Endothelial cell of umbilical vein (primary cell): ENCODE data around the gene P2RX1. TPM values are rescaled to one million over a fixed set of nuclear protein-coding genes. Genes with fewer than 3 reads are reported as not detected.

Source experiments
- BruUV-seq: library from RNA; stranded (reverse); fragments of 400-500 nt; replicated peaks from 2 replicates; lab custom pipeline; 2021; lab: Mats Ljungman, UMichigan
- CTCF ChIA-PET: fragments of 300-600, 350-600 bp; sonication (Branson Sonifier 250); formaldehyde crosslinking; loops from one replicate; lab custom pipeline; 2021; ENCODE audit warnings: antibody characterized with exemption, inconsistent platforms; lab: Charles Lee
- POLR2A ChIA-PET: fragments of 300-600, 350-600 bp; sonication (Branson Sonifier 250); formaldehyde crosslinking; loops from one replicate; lab custom pipeline; 2021; ENCODE audit warnings: antibody characterized with exemption, inconsistent platforms; lab: Charles Lee
- DNase-seq: peaks from one replicate; pipeline ENCODE4 v3.0.0-alpha.2; 2011; ENCODE audit warnings: low read depth, low spot score
- FAIRE-seq: peaks from 2 replicates; lab custom pipeline; 2011; peaks lifted over from hg19 to GRCh38; lab: Jason Lieb, UNC
- H2AFZ ChIP-seq: 2 replicates; pipeline ENCODE4 v1.6.0; 2012; ENCODE audit warnings: low read depth, low read length, control low read depth, inconsistent platforms
- H3K27ac ChIP-seq: 2 replicates; pipeline ENCODE4 v1.5.1; 2011; ENCODE audit warnings: low read depth, mild to moderate bottlenecking, control low read depth, low read length, moderate library complexity; ENCODE audit not compliant: insufficient read depth
- H3K27me3 ChIP-seq, 2 experiments: 2 replicates each; pipeline versions ENCODE4 v1.6.0 to v1.6.1; 2011; ENCODE audit warnings: low read length in 2 of 2, mixed read lengths in 1 of 2; ENCODE audit not compliant: control insufficient read depth in 2 of 2, insufficient read depth in 2 of 2
- H3K36me3 ChIP-seq, 2 experiments: 2 replicates in 1 of 2; 3 replicates in 1 of 2; pipeline ENCODE4 v1.5.1; 2011; ENCODE audit warnings: low read length in 2 of 2, mild to moderate bottlenecking in 1 of 2, moderate library complexity in 1 of 2; ENCODE audit not compliant: control insufficient read depth in 2 of 2, insufficient read depth in 2 of 2; ENCODE audit errors: extremely low read depth in 1 of 2
- H3K4me1 ChIP-seq: 3 replicates; pipeline ENCODE4 v1.5.1; 2011; ENCODE audit warnings: mild to moderate bottlenecking, low read length; ENCODE audit not compliant: control insufficient read depth, insufficient read depth; ENCODE audit errors: extremely low read depth
- H3K4me2 ChIP-seq: 2 replicates; pipeline ENCODE4 v1.6.1; 2011; ENCODE audit warnings: low read length, control low read depth, mixed read lengths; ENCODE audit not compliant: insufficient read depth
- H3K4me3 ChIP-seq, 3 experiments: fragments of 200-600 bp in 1 of 3; sonication (generic), shearing (Covaris generic) in 1 of 3; replicated peaks in 1 of 3; 2 replicates each; pipeline ENCODE4 v1.5.1; 2011 to 2016; ENCODE audit warnings: control low read depth in 3 of 3, low read length in 3 of 3, mild to moderate bottlenecking in 2 of 3, inconsistent platforms in 1 of 3, low read depth in 1 of 3, moderate library complexity in 1 of 3; ENCODE audit not compliant: insufficient read depth in 1 of 3
- H3K79me2 ChIP-seq: 2 replicates; pipeline ENCODE4 v1.6.0; 2012; ENCODE audit warnings: low read length, inconsistent platforms; ENCODE audit not compliant: control insufficient read depth, insufficient read depth
- H3K9ac ChIP-seq: replicated peaks from 2 replicates; pipeline ENCODE3; 2011; ENCODE audit warnings: low read length, control low read depth; ENCODE audit not compliant: insufficient read depth; ENCODE audit errors: extremely low read depth
- H3K9me1 ChIP-seq: replicated peaks from 3 replicates; pipeline ENCODE4 v1.6.0; 2011; ENCODE audit warnings: mild to moderate bottlenecking, low read length; ENCODE audit not compliant: control insufficient read depth, insufficient read depth; ENCODE audit errors: extremely low read depth
- H3K9me3 ChIP-seq: replicated peaks from 2 replicates; pipeline ENCODE4 v1.5.1; 2012; ENCODE audit warnings: low read length, inconsistent platforms; ENCODE audit not compliant: control insufficient read depth, insufficient read depth
- H4K20me1 ChIP-seq: replicated peaks from 2 replicates; pipeline ENCODE3; 2011; ENCODE audit warnings: mild to moderate bottlenecking, low read length; ENCODE audit not compliant: control insufficient read depth, insufficient read depth; ENCODE audit errors: extremely low read depth
- EZH2 ChIP-seq: IDR thresholded peaks from 2 replicates; pipeline ENCODE4 v1.6.1; 2012; ENCODE audit warnings: borderline replicate concordance, low read depth, mild to moderate bottlenecking, moderate library complexity, low read length, inconsistent platforms; ENCODE audit not compliant: severe bottlenecking
- FOS ChIP-seq: IDR thresholded peaks from 2 replicates; pipeline ENCODE4 v1.6.1; 2011; ENCODE audit warnings: mild to moderate bottlenecking, low read length, moderate library complexity, borderline replicate concordance; ENCODE audit not compliant: insufficient read depth
- GATA2 ChIP-seq: IDR thresholded peaks from 2 replicates; pipeline ENCODE4 v1.7.0; 2011; ENCODE audit warnings: low read depth, mild to moderate bottlenecking, moderate library complexity, mixed read lengths, low read length; ENCODE audit not compliant: insufficient read length, insufficient read depth
- JUN ChIP-seq: IDR thresholded peaks from 2 replicates; pipeline ENCODE4 v1.6.1; 2011; ENCODE audit warnings: borderline replicate concordance, low read depth; ENCODE audit not compliant: insufficient read length, insufficient read depth
- MYC ChIP-seq: IDR thresholded peaks from one replicate; pipeline ENCODE4 v1.6.1; 2011; ENCODE audit warnings: mild to moderate bottlenecking, low read depth, low read length
- POLR2A ChIP-seq: IDR thresholded peaks from 2 replicates; pipeline ENCODE4 v1.6.1; 2012; ENCODE audit warnings: low read depth, mild to moderate bottlenecking, control low read depth, low read length
- POLR2AphosphoS5 ChIP-seq: IDR thresholded peaks from 2 replicates; pipeline ENCODE4 v1.6.1; 2012; ENCODE audit warnings: low read depth, mild to moderate bottlenecking, control low read depth, low read length, moderate library complexity; ENCODE audit not compliant: insufficient read depth
- dilution Hi-C: fragments of 300-500 bp; cut with MboI; formaldehyde crosslinking; loops from one replicate; pipeline ENCODE4 v1.15.0; 2019; ENCODE audit warnings: low sequenced_read_pairs; ENCODE audit not compliant: extremely low pct_ligation_motif_present
- intact Hi-C: fragments of 100-400 bp; cut with micrococcal nuclease; formaldehyde crosslinking; loops from one replicate; pipeline ENCODE4 v1.10.0; 2022
- polyA plus RNA-seq, 4 experiments: library from polyadenylated mRNA; depleted of rRNA in 3 of 4; stranded (reverse) in 3 of 4; unstranded in 1 of 4; fragments of >200 nt; gene quantifications; 2 replicates each; pipeline versions ENCODE4 v1.2.1 to v1.2.3, GENCODE V29; 2011 to 2012; ENCODE audit warnings: missing spikeins in 1 of 4
- total RNA-seq: library from RNA; stranded (reverse); gene quantifications from 2 replicates; pipeline ENCODE4 v1.2.3, GENCODE V29; 2021
- TF ChIP-seq, protein P1 (sequence below): IDR thresholded peaks from 2 replicates; pipeline ENCODE4 v1.6.1; 2011; ENCODE audit not compliant: insufficient read depth, insufficient read length
- TF ChIP-seq, protein P2 (sequence below), 2 donors: IDR thresholded peaks; 1 replicate in 1 of 2; 2 replicates in 1 of 2; pipeline ENCODE4 v1.5.1; 2011; ENCODE audit warnings: low read length in 2 of 2, mild to moderate bottlenecking in 2 of 2, moderate library complexity in 2 of 2, control low read depth in 1 of 2, inconsistent platforms in 1 of 2, low read depth in 1 of 2; ENCODE audit not compliant: insufficient read depth in 1 of 2; ENCODE audit errors: extremely low read depth in 1 of 2

P2RX1 gene
- total and polyA plus RNA-seq, 2 donors (not counting 3 experiments of a cell fraction or from before 2014, with no cell fraction given), result not detected

GRCh38 chr17:3950584-3950983, 34.3 kb upstream of the P2RX1 start:
- H3K27ac ChIP-seq, result no peak overlapping the region
- H3K9me1 ChIP-seq, result no peaks in the 10 kb centered on the region
- H3K79me2 ChIP-seq, result no peaks in the 10 kb centered on the region
- no peaks in the 10 kb centered on the region for H3K4me1 ChIP-seq
- no peak overlapping the region for H3K9ac ChIP-seq
- H3K27me3 ChIP-seq, result no peaks in the 10 kb centered on the region
- no peaks in the 10 kb centered on the region for H4K20me1 ChIP-seq
- FAIRE-seq (no peak), DNase-seq (no peak)
- no peak overlapping the region for H2AFZ ChIP-seq
- H3K36me3 ChIP-seq, result no peaks in the 10 kb centered on the region
- POLR2A ChIA-PET, result no interaction called here
- no peaks in the 10 kb centered on the region for H3K9me3 ChIP-seq
- no peak overlapping the region for H3K4me3 ChIP-seq
- dilution Hi-C loops, result no loop called here
- BruUV-seq, result no TSS peak
- intact Hi-C loops, result no loop called here
- no peak overlapping the region for H3K4me2 ChIP-seq
- CTCF ChIA-PET, result interaction anchor here (3.6 kb wide), 1 partner anchor 15 kb away, joined by 24 read pairs; no protein-coding TSS in a partner anchor
- TF ChIP-seq, protein P1, sequence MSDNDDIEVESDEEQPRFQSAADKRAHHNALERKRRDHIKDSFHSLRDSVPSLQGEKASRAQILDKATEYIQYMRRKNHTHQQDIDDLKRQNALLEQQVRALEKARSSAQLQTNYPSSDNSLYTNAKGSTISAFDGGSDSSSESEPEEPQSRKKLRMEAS, result no peak
- TF ChIP-seq, protein P2, sequence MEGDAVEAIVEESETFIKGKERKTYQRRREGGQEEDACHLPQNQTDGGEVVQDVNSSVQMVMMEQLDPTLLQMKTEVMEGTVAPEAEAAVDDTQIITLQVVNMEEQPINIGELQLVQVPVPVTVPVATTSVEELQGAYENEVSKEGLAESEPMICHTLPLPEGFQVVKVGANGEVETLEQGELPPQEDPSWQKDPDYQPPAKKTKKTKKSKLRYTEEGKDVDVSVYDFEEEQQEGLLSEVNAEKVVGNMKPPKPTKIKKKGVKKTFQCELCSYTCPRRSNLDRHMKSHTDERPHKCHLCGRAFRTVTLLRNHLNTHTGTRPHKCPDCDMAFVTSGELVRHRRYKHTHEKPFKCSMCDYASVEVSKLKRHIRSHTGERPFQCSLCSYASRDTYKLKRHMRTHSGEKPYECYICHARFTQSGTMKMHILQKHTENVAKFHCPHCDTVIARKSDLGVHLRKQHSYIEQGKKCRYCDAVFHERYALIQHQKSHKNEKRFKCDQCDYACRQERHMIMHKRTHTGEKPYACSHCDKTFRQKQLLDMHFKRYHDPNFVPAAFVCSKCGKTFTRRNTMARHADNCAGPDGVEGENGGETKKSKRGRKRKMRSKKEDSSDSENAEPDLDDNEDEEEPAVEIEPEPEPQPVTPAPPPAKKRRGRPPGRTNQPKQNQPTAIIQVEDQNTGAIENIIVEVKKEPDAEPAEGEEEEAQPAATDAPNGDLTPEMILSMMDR (IDR thresholded peaks at IDR 0.05; ENCODE audit: extremely low read depth in 1 of 2, insufficient read depth in 1 of 2, low read depth in 1 of 2, low read length in 2 of 2), result no peak
- no peak for TF ChIP-seq GATA2

GRCh38 chr17:3949418-3949817, 33.2 kb upstream of the P2RX1 start:
- no peak overlapping the region for H2AFZ ChIP-seq
- TF ChIP-seq POLR2AphosphoS5, result no peak
- no peak for TF ChIP-seq EZH2
- TF ChIP-seq POLR2A, result no peak
- no peak for TF ChIP-seq GATA2
- TF ChIP-seq, protein P2 (IDR thresholded peaks at IDR 0.05; ENCODE audit: extremely low read depth in 1 of 2, insufficient read depth in 1 of 2, low read depth in 1 of 2, low read length in 2 of 2), result no peak
- TF ChIP-seq MYC, result no peak
- TF ChIP-seq FOS, result no peak
- no peak for TF ChIP-seq JUN
- TF ChIP-seq, protein P1, result no peak
- no peaks in the 10 kb centered on the region for H3K9me3 ChIP-seq
- ChIA-PET POLR2A (no interaction called here), CTCF (interaction anchor here (1.0 to 3.6 kb wide), 2 partner anchors 14 to 68 kb away, joined by 3 to 24 read pairs; no protein-coding TSS in a partner anchor)
- no peaks in the 10 kb centered on the region for H3K27me3 ChIP-seq
- intact Hi-C loops, result no loop called here
- BruUV-seq, result no TSS peak
- no peaks in the 10 kb centered on the region for H4K20me1 ChIP-seq
- DNase-seq (no peak), FAIRE-seq (no peak)
- no peaks in the 10 kb centered on the region for H3K79me2 ChIP-seq
- no peak overlapping the region for H3K4me3 ChIP-seq
- no peak overlapping the region for H3K4me2 ChIP-seq
- H3K9ac ChIP-seq, result no peak overlapping the region
- dilution Hi-C loops, result no loop called here
- H3K27ac ChIP-seq, result no peak overlapping the region
- no peaks in the 10 kb centered on the region for H3K9me1 ChIP-seq
- H3K36me3 ChIP-seq, result no peaks in the 10 kb centered on the region
- H3K4me1 ChIP-seq, result peaks cover 3% of the 10 kb centered on the region
